D341Med (cell line): ENCODE measurements around the gene RNU6-1.

Source experiments
- DNase-seq: peaks from one replicate; pipeline ENCODE4 v3.0.0; 2012; ENCODE audit warnings: low spot score

RNU6-1 gene

GRCh38 chr15:67857220-67857619 is 17.4 kb upstream of the RNU6-1 start:
- DNase-seq: no peak

GRCh38 chr15:67855842-67856241 is 16.0 kb upstream of the RNU6-1 start:
- no peak for DNase-seq

- DNase-seq: no peak
These were observed 14.5 kb upstream of the RNU6-1 start for GRCh38 chr15:67854358-67854757.

- no peak for DNase-seq
These were observed 13.6 kb upstream of the RNU6-1 start for GRCh38 chr15:67853454-67853853.

GRCh38 chr15:67852418-67852817 is 12.6 kb upstream of the RNU6-1 start:
- no peak for DNase-seq

GRCh38 chr15:67850994-67851571 is 11.2 kb upstream of the RNU6-1 start:
- DNase-seq: no peak

- no peak for DNase-seq
These were observed 10.5 kb upstream of the RNU6-1 start for GRCh38 chr15:67850336-67850735.

GRCh38 chr15:67849538-67849937 is 9.7 kb upstream of the RNU6-1 start:
- no peak for DNase-seq

GRCh38 chr15:67845974-67846373 is 6.1 kb upstream of the RNU6-1 start:
- DNase-seq: peak; percentile 55

- no peak for DNase-seq
These were observed 3.9 kb upstream of the RNU6-1 start for GRCh38 chr15:67843571-67844387.

- no peak for DNase-seq
These were observed 3.3 kb upstream of the RNU6-1 start for GRCh38 chr15:67843092-67843501.

GRCh38 chr15:67841513-67841762 is 1.6 kb upstream of the RNU6-1 start:
- DNase-seq: no peak

- no peak for DNase-seq
These were observed 1.1 kb upstream of the RNU6-1 start for GRCh38 chr15:67840749-67841512.

- DNase-seq: peak; percentile 66
These were observed 331 bp downstream of the RNU6-1 start for GRCh38 chr15:67839499-67839928.

GRCh38 chr15:67838789-67839332 is 984 bp downstream of the RNU6-1 start:
- DNase-seq: no peak

- no peak for DNase-seq
These were observed 2.9 kb downstream of the RNU6-1 start for GRCh38 chr15:67836955-67837354.

- no peak for DNase-seq
These were observed 3.4 kb downstream of the RNU6-1 start for GRCh38 chr15:67836477-67836876.

- DNase-seq: no peak
These were observed 3.8 kb downstream of the RNU6-1 start for GRCh38 chr15:67836134-67836455.

- DNase-seq: no peak
These were observed 4.3 kb downstream of the RNU6-1 start for GRCh38 chr15:67835297-67836133.

GRCh38 chr15:67834581-67835296 is 5.1 kb downstream of the RNU6-1 start:
- DNase-seq: no peak

- DNase-seq: peak; percentile 78
These were observed 5.9 kb downstream of the RNU6-1 start for GRCh38 chr15:67833710-67834511.
